Lower lobe of right lung (tissue), 2 donors: ENCODE measurements around the gene ADGRV1. TPM values are rescaled to one million over a fixed set of nuclear protein-coding genes. Genes with fewer than 3 reads are reported as not detected.

ENCODE experiments used
- ATAC-seq, 2 donors: fragments of 200-7000 bp; cut with Tn5 transposase; one replicate each; pipeline ENCODE4 v1.9.1; 2020 to 2022; ENCODE audit warnings: mild to moderate bottlenecking in 2 of 2, moderate library complexity in 2 of 2
- DNase-seq: peaks from one replicate; pipeline ENCODE4 v3.0.0-alpha.2; 2020
- H3K27ac ChIP-seq: fragments of 200-600 bp; one replicate; pipeline ENCODE4 v1.8.0; 2022
- H3K27me3 ChIP-seq: fragments of 200-600 bp; one replicate; pipeline ENCODE4 v1.8.0; 2022; ENCODE audit warnings: low read depth
- H3K36me3 ChIP-seq: fragments of 200-600 bp; one replicate; pipeline ENCODE4 v1.8.0; 2022; ENCODE audit warnings: mild to moderate bottlenecking
- H3K4me1 ChIP-seq: fragments of 200-600 bp; one replicate; pipeline ENCODE4 v1.8.0; 2022
- H3K4me3 ChIP-seq: fragments of 200-600 bp; one replicate; pipeline ENCODE4 v1.8.0; 2022; ENCODE audit warnings: mild to moderate bottlenecking
- H3K9me3 ChIP-seq: fragments of 200-600 bp; one replicate; pipeline ENCODE4 v1.8.0; 2022
- intact Hi-C: fragments of 100-400 bp; cut with DNase I; formaldehyde crosslinking; loops from one replicate; pipeline ENCODE4 v1.11.0; 2022
- total RNA-seq: library from RNA; stranded (reverse); fragmentation: NEBNext Ultra II Directional; extraction: Animal tissue kit (Norgen Biotek cat#: 25700); gene quantifications from one replicate; pipeline ENCODE4 v1.2.1, GENCODE V29; 2021
- TF ChIP-seq, protein P1 (sequence below): fragments of 200-600 bp; IDR thresholded peaks from one replicate; pipeline ENCODE4 v1.8.0; 2022; ENCODE audit warnings: antibody characterized with exemption, mild to moderate bottlenecking
- donor health status: DM: no; HTN: yes; CAD: no; lungs with severe emphysema.

The ADGRV1 gene
- total RNA-seq, 1 donor from 2014 or later, result 49.7 TPM

DNA sequence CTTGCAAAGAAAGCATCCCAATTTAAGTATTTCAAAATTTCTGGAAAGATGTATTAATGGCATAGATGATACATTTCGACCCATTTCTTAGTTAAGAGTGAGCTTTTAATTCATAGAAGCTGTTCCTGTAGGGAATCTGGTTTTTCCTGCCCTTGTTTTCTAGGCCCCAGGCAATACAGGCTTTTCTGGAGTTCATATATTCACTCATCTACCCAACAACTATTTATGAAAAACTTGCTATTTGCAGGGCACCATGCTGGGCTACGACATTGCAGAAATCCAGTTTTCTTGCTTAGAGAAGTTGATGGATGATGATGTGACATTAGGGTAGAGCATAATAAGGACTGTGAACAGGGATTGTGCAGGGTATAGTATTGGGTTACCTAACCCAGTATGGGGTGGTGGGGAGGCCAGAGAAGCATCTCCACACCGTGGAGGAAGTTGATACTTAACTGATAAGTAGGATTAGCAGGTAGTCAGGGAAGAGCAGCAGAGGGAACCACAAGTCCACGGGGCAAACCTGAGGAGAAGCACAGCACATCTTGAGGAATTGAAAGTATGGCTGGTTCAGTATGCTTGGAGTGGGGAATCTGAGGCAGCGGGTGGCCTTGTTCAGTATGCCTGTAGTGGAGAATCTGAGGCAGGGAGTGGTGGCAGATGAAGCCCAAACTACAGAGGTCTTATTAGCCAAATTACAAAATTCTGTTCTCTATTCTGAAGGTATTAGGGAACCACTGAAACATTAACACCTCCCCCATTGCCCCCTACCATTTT lies 577.1 kb downstream of the ADGRV1 start:
- ATAC-seq (no peak), DNase-seq (no peak)
- no peak overlapping the region for H3K27ac ChIP-seq
- no peaks in the 10 kb centered on the region for H3K9me3 ChIP-seq
- TF ChIP-seq, protein P1, sequence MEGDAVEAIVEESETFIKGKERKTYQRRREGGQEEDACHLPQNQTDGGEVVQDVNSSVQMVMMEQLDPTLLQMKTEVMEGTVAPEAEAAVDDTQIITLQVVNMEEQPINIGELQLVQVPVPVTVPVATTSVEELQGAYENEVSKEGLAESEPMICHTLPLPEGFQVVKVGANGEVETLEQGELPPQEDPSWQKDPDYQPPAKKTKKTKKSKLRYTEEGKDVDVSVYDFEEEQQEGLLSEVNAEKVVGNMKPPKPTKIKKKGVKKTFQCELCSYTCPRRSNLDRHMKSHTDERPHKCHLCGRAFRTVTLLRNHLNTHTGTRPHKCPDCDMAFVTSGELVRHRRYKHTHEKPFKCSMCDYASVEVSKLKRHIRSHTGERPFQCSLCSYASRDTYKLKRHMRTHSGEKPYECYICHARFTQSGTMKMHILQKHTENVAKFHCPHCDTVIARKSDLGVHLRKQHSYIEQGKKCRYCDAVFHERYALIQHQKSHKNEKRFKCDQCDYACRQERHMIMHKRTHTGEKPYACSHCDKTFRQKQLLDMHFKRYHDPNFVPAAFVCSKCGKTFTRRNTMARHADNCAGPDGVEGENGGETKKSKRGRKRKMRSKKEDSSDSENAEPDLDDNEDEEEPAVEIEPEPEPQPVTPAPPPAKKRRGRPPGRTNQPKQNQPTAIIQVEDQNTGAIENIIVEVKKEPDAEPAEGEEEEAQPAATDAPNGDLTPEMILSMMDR, result no peak
- no peak overlapping the region for H3K4me3 ChIP-seq
- intact Hi-C loops, result no loop called here
- H3K4me1 ChIP-seq, result no peaks in the 10 kb centered on the region
- H3K36me3 ChIP-seq, result no peaks in the 10 kb centered on the region
- H3K27me3 ChIP-seq, result no peaks in the 10 kb centered on the region

DNA sequence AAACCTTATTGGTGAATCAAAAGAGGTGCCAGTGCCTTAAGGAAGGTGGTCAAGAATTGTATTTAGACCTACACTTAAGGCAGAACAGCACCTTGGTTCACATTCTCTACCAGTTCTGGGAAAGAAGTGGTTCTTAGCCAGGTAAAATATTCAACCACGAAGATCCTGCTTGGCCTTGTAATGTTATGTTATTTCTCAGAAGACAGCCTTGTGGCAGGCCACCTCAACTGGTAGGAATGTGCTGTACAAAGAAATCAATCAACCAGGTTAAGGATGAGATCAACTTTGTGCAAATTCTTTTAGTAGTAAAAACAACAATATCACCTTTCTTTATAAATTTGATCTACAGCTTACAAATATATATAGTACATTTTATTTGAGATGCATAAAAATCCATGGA lies 577.7 kb downstream of the ADGRV1 start:
- Histone ChIP-seq H3K4me1 (peaks cover 2% of the 10 kb centered on the region), H3K36me3 (no peaks in the 10 kb centered on the region), H3K27ac (no peak overlapping the region), H3K4me3 (no peak overlapping the region), H3K9me3 (no peaks in the 10 kb centered on the region), H3K27me3 (no peaks in the 10 kb centered on the region)
- ATAC-seq (peak in 1 of 2 donors; percentile 52), DNase-seq (no peak)
- TF ChIP-seq, protein P1, result no peak
- intact Hi-C loops, result no loop called here

DNA sequence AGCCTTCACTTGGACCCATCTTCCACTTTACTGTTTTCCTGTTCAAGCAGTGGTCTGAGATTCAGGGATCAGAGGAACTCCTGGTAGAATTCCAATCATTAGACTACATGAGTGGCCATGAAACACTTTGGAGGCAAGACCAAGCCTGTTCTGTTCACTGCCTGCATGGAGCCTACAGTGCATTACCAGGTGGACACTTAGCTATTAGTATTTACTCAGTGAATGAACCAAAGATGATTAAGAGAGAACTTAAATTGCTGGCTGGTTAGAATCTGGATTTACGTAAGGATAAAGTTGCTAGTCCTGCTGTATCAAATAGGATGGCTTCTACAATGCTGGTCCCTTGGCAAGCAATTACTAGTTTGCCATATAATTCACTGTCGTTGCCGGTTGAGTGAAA lies 579.0 kb downstream of the ADGRV1 start:
- Histone ChIP-seq H3K9me3 (no peaks in the 10 kb centered on the region), H3K4me1 (peaks cover 11% of the 10 kb centered on the region), H3K4me3 (no peak overlapping the region), H3K36me3 (no peaks in the 10 kb centered on the region), H3K27ac (no peak overlapping the region), H3K27me3 (no peaks in the 10 kb centered on the region)
- intact Hi-C loops, result no loop called here
- ATAC-seq (no peak), DNase-seq (no peak)
- TF ChIP-seq, protein P1, result no peak

DNA sequence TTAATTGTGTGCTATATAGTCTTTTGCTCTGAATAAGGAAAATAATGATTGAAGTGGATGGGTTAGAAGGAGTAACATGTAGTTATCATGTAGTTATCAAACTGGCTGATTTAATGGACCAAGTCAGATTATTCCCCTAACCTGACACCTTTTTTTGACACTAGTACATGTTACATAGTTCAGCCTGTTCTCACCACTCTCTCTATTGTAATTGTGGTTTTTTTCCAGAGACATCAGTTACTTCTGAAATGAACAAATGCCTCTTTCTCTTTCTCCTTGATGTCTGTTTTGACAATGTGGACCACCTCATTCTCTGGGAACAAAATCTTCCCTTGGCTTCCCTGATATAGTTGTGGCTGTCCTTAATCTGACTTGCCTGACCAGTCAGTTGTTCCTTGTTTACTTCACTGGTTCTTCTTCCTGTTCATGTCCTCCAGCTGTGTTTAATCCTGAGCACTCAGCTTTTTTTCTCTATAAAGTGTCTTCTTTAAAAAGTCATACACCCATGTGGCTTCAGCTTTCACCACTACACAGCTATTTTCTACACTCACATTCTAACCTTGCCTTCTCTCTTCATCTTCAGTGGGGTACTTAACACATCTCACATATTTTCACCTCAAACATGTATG lies 581.1 kb downstream of the ADGRV1 start:
- Histone ChIP-seq H3K27ac (no peak overlapping the region), H3K27me3 (no peaks in the 10 kb centered on the region), H3K9me3 (no peaks in the 10 kb centered on the region), H3K4me3 (no peak overlapping the region), H3K36me3 (no peaks in the 10 kb centered on the region), H3K4me1 (peaks cover 11% of the 10 kb centered on the region)
- intact Hi-C loops, result no loop called here
- TF ChIP-seq, protein P1, result no peak
- ATAC-seq, result peak; percentile 37 to 60
- no peak for DNase-seq

DNA sequence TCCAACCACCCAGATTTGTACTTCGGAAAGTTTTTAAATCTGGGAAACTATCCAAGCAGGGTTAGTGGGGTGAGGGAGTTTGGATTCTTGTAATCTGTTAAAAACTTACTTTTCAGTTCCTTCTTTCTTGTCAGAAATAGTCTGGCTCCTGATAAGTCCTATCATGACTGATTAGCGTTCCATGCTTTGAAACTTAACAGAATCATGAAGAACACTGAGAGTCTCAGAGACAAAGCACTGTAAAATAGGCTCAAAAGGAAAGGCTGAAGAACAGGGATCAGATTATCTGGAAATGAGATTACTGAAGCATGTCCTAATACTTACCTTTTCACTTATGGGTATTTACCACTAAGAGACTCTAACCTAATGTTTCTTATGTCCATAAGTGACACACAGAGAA lies 582.1 kb downstream of the ADGRV1 start:
- H3K4me3 ChIP-seq, result no peak overlapping the region
- DNase-seq (no peak), ATAC-seq (no peak)
- H3K27ac ChIP-seq, result no peak overlapping the region
- peaks cover 21% of the 10 kb centered on the region for H3K4me1 ChIP-seq
- H3K27me3 ChIP-seq, result no peaks in the 10 kb centered on the region
- no peaks in the 10 kb centered on the region for H3K9me3 ChIP-seq
- no peaks in the 10 kb centered on the region for H3K36me3 ChIP-seq
- TF ChIP-seq, protein P1, result no peak
- intact Hi-C loops, result no loop called here
